GM19238 (cell line): ENCODE results near the gene PCGF3.
"Not testable (repeated sequence)": the region's sequence is repeated elsewhere in the genome, so short reads cannot be mapped to it uniquely, and the experiment has no call there.

Source experiments
- DNase-seq: peaks from one replicate; pipeline ENCODE4 v3.0.0; 2011; ENCODE audit warnings: low spot score; ENCODE audit not compliant: insufficient read length

PCGF3 gene

DNA sequence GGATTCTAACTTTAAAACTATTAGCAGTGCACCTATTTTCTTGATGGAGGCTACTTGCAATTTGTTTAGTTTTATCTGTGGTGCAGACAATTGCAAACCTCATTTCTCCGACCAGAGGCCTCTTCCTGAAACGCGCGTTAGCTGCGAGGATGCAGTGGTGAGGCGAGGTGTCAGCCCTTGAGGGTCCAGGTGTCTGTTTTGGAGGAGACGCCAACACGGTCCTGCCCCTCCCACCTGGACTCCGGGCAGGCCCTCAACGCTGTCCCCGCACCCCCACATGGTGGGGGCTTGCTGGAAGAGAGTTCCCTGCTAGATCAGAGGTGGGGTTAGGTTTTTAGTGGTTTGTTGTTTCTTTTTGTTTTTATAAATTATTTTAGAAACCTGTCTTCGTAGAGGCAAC is 34.4 kb downstream of the PCGF3 start:
- DNase-seq = no peak

- no peak for DNase-seq
Measured at GRCh38 chr4:740656-741282, 35.1 kb downstream of the PCGF3 start.

- no peak for DNase-seq
Measured at GRCh38 chr4:742096-742741, 36.6 kb downstream of the PCGF3 start.

- peak; percentile 90 for DNase-seq
Measured at GRCh38 chr4:742742-743311, 37.2 kb downstream of the PCGF3 start.

DNA sequence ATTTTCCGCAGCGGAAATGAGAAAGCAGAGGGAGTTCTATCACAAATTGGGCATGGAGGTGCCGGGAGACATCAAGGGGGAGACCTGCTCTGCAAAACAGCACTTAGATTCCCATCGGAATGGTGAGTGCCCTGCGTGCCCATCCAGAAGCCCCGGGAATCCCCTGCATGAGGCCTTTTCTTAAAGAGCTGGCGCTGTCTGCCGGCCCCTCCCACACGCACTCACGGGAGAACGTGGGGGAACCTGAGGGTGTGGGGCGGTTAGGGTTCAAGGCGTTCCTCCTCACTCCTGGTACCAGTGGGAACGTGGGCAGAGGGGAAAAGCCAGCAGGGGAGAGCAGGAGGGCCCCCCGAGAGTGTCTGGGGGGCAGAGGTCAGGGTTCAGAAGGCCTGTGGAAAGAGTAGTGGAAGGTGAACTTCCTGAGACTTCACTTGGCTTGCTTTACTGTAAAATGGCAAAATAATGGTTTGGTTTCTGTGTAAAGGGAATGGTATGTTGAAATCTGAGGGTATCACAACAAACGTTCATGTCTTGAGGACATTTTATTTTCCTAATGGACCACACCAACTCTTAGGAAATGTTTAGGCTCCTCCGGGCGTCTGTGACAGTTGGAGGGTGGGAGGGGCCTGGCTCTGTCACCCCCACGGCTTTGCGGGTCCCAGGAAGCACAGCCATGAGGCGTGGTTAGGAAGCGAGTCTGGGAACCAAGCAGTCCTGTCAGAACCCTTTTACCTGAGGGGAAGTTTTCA is 38.0 kb downstream of the PCGF3 start:
- no peak for DNase-seq

DNA sequence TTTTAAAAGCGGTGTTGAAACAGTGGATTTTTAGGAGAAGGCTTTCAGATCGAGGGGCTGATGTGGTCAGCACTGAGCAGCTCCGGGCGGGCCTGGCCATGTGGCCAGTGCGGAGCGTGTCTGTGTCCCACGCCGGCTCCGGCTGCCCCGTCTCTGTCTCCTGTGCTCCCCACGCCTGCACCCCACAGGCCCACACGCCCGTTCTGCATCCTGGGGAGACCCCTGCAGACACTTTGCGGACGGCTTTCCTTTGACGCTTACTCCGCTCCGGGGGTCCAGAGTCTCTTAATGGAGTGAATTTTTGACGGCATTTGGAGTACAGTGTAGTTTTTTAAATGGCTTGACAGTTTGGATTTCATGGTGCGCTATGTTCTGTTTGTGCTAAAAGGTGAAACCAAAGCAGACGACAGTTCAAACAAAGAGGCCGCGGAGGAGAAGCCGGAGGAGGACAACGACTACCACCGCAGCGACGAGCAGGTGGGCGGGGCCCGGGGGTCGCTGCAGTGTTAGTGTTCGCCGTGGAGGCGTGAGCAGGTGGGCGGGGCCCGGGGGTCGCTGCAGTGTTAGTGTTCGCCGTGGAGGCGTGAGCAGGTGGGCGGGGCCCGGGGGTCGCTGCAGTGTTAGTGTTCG is 38.7 kb downstream of the PCGF3 start:
- no peak for DNase-seq

DNA sequence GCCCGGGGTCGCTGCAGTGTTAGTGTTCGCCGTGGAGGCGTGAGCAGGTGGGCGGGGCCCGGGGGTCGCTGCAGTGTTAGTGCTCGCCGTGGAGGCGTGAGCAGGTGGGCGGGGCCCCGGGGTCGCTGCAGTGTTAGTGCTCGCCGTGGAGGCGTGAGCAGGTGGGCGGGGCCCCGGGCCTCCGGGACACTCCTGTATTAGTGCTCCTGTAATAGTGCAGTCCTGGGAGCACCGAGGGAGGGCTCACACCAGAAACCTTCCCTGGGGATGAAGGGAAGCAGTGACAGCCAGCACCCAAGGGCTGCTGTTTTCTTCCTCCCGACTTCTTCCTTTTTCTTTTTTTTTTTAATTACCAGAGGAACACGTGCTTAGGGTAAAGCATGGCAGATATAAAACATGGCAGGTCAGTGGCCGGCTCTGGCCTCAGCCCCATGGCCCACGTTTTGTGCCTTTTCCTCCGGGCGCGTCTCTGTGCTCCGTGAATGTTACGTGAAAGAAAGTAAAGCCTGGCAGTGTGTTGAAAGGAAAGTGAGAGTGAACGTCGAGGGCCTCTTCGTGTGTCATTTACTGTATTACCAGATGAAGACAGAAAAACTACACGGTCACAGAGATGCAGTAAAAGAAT is 42.0 kb downstream of the PCGF3 start:
- DNase-seq = no peak

GRCh38 chr4:748461-748860 is 42.8 kb downstream of the PCGF3 start:
- DNase-seq = no peak

DNA sequence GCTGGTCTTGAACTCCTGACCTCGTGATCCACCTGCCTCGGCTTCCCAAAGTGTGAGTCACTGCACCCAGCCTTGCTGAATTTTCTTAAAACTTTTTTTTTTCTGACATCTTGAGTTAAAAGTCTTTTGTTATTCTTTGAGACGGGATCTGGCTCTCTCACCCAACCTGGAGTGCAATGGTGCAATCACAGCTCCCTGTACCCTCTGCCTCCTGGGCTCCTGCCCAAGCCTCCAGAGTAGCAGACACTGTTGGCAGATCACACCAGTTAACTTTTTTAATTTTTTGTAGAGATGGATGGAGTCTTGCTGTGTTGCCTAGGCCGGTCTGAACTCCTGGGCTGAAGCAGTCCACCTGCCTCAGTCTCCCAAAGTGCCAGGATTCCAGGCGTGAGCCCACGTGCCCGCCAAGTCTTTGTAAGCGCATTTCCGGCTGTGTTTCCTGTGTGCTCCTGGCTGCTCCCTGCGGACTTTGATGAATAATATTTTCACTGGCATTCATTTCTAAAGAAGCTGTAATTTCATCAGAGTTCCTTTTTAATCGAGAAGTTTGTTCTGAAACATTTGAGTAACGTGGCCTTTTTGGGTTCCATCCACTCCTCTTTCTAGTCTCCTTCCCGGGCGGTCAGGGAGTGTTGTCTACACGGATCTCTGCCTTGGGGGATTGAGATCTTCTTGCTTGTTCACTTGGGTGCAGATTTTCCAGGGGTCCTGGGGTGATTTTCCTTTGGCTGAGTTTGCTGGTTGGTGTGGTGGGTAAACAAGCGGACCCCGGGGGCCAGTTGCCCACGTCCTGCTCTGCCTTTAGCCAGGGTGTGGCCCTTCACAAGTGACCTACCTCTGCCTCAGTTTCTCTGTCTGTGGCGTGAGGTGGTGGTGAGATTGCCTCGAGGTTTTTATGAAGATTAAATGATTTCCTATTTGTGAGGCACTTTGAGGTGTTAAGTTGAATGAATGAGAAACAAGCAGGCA is 44.4 kb downstream of the PCGF3 start:
- DNase-seq = no peak

GRCh38 chr4:751676-752075 is 46.0 kb downstream of the PCGF3 start:
- no peak for DNase-seq

DNA sequence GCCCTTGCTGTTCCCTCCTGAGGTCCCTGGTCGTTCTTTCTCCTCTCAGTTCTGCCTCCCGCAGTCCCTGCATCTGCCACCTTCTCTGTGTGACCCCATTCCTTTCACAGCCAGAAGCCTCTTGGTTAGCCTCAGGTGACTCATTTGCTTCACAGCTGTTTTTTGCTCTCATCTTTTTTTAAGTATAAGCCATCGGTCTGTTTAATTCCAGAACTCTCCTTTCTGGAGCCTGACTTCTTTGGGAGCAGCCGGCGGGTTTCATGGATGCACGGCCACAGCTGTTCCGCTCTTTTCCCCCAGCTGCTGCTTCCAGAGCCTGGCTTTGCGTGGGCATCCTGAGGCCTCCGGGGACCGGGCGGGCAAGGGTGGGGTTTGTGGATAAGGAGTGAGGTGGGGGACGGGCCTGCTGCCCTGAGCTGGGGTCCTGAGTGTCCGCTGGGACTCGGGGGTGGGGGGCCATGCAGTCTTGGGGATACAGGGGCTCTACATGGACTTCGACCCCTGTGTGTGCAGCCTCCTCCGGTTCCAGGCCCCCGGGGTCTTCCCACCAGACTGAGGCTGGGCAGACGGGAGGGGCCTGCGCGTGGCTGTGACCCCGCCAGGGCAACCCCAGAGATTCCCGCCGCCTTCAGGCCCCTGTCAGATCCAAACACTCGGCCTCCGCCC is 46.7 kb downstream of the PCGF3 start:
- DNase-seq = no peak

- DNase-seq = not testable (repeated sequence)
Measured at GRCh38 chr4:753186-753585, 47.6 kb downstream of the PCGF3 start.

GRCh38 chr4:754221-755120 is 48.8 kb downstream of the PCGF3 start:
- DNase-seq = no peak

GRCh38 chr4:757111-757510 is 51.5 kb downstream of the PCGF3 start:
- no peak for DNase-seq

- DNase-seq = not testable (repeated sequence)
Measured at GRCh38 chr4:759810-760209, 54.2 kb downstream of the PCGF3 start.

- DNase-seq = no peak
Measured at GRCh38 chr4:760616-761015, 55.0 kb downstream of the PCGF3 start.

- no peak for DNase-seq
Measured at GRCh38 chr4:761086-761485, 55.5 kb downstream of the PCGF3 start.

- DNase-seq = no peak
Measured at GRCh38 chr4:761739-762138, 56.1 kb downstream of the PCGF3 start.
